Mesothelial cell of epicardium (in vitro differentiated cells): ENCODE results near the gene RELT. TPM values are rescaled to one million over a fixed set of nuclear protein-coding genes. Genes with fewer than 3 reads are reported as not detected.

Experiments used
- DNase-seq, 2 experiments: peaks; one replicate each; pipeline ENCODE4 v3.0.0; 2021; ENCODE audit warnings: low spot score in 2 of 2; ENCODE audit not compliant: unreplicated experiment in 2 of 2
- H3K27ac Mint-ChIP-seq: 2 replicates; pipeline ENCODE4 v1.8.0; 2021; ENCODE audit warnings: mixed read lengths
- H3K27me3 Mint-ChIP-seq: 2 replicates; pipeline ENCODE4 v1.8.0; 2021; ENCODE audit warnings: low read depth, mixed read lengths
- H3K36me3 Mint-ChIP-seq: 2 replicates; pipeline ENCODE4 v1.8.0; 2021; ENCODE audit warnings: mixed read lengths
- H3K4me1 Mint-ChIP-seq: 2 replicates; pipeline ENCODE4 v1.8.0; 2021; ENCODE audit warnings: mixed read lengths
- H3K4me3 Mint-ChIP-seq: 2 replicates; pipeline ENCODE4 v1.8.0; 2021; ENCODE audit warnings: mild to moderate bottlenecking, moderate library complexity, mixed read lengths
- H3K9me3 Mint-ChIP-seq: 2 replicates; pipeline ENCODE4 v1.8.0; 2021; ENCODE audit warnings: mixed read lengths
- total RNA-seq: library from RNA; stranded (reverse); gene quantifications from 3 replicates; pipeline ENCODE4 v1.2.1, GENCODE V29; 2021
- TF ChIP-seq, protein P1 (sequence below): fragments of 200-600 bp; sonication (generic); IDR thresholded peaks from one replicate; pipeline ENCODE4 v1.5.0; 2021; ENCODE audit warnings: antibody characterized with exemption; ENCODE audit not compliant: unreplicated experiment

RELT gene
- total RNA-seq, 1 donor from 2014 or later, result 5.1 TPM

DNA sequence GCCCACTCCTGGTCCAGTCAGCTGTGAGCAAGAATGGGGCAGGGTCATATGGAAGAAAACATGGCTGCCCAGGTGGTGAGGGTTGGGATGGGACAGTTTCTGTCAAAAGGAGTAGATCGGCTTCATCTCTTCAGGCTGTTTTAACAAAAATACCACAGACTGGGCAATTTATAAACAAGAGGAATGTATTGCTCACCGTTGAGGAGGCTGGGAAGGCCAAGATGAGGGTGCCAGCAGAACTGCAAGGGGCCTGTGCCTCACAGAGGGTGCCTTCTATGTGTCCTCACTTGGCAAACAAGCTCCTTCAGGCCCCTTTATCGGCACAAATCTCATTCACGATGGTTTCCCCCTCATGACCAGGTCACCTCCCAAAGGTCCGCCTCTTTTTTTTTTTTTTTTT lies 18.1 kb upstream of the RELT start:
- no peaks in the 10 kb centered on the region for H3K27me3 Mint-ChIP-seq
- H3K4me3 Mint-ChIP-seq, result no peak overlapping the region
- H3K36me3 Mint-ChIP-seq, result peaks cover 29% of the 10 kb centered on the region
- H3K9me3 Mint-ChIP-seq, result no peaks in the 10 kb centered on the region
- H3K27ac Mint-ChIP-seq, result no peak overlapping the region
- H3K4me1 Mint-ChIP-seq, result no peaks in the 10 kb centered on the region
- TF ChIP-seq, protein P1, sequence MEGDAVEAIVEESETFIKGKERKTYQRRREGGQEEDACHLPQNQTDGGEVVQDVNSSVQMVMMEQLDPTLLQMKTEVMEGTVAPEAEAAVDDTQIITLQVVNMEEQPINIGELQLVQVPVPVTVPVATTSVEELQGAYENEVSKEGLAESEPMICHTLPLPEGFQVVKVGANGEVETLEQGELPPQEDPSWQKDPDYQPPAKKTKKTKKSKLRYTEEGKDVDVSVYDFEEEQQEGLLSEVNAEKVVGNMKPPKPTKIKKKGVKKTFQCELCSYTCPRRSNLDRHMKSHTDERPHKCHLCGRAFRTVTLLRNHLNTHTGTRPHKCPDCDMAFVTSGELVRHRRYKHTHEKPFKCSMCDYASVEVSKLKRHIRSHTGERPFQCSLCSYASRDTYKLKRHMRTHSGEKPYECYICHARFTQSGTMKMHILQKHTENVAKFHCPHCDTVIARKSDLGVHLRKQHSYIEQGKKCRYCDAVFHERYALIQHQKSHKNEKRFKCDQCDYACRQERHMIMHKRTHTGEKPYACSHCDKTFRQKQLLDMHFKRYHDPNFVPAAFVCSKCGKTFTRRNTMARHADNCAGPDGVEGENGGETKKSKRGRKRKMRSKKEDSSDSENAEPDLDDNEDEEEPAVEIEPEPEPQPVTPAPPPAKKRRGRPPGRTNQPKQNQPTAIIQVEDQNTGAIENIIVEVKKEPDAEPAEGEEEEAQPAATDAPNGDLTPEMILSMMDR, result no peak
- no peak for DNase-seq

DNA sequence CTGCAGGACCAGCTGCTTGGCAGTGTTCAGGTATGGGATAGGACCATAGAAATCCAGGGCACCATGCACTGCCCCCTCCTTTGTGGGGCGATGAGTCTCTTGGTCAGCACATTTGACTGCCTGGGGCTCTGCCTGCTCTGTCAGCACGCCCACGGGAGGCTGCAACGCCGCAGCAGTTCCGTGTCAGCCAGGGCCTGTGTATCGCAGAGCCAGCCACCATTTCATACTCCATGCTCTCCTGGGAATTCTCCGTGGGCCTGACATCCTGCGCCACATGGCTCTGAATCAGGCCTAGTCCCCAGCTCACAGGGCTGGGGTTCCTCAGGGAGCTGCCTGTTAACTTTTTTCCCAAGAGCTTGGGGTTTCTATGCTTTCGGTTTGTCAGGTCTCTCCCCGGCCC lies 16.9 kb upstream of the RELT start:
- no peaks in the 10 kb centered on the region for H3K9me3 Mint-ChIP-seq
- peaks cover 26% of the 10 kb centered on the region for H3K36me3 Mint-ChIP-seq
- DNase-seq, result no peak
- H3K27me3 Mint-ChIP-seq, result no peaks in the 10 kb centered on the region
- TF ChIP-seq, protein P1, result no peak
- H3K4me1 Mint-ChIP-seq, result no peaks in the 10 kb centered on the region
- no peak overlapping the region for H3K27ac Mint-ChIP-seq
- H3K4me3 Mint-ChIP-seq, result no peak overlapping the region

DNA sequence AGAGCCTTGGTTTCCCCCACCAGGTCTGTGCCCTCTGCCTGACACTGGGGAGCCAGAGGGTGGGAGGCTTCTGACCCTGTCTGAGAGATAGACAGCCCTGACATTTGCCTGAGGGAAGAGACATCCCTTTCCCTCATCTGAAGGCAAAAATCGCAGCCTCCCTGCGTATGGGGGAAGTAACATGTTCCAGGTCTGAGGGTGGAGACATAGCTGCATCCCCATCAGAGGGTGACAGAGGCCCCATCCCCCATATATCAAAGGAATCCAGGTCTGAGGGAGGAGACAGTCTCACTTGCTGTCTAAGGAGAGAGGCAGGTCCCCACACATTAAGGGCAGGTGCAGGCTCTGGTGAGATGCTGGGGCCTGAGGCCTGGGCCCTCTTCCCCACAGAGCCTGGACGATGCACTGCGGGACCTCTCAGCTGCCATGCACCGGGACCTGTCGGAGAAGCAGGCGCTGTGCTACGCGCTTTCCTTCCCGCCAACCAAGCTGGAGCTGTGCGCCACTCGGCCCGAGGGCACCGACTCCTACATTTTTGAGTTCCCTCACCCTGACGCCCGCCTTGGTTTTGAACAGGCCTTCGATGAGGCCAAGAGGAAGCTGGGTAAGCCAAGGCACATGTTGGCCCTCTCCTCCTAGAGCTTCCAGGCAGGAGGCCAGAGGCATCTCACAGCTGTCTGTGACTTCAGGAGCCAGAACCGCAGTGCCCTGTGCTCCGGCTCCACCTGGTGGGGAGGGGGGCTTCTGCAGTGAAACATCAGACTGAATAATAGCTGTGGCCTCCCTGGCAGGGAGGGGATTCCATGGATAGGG lies 16.1 kb upstream of the RELT start:
- no peak for DNase-seq
- peaks cover 26% of the 10 kb centered on the region for H3K36me3 Mint-ChIP-seq
- H3K27me3 Mint-ChIP-seq, result no peaks in the 10 kb centered on the region
- no peaks in the 10 kb centered on the region for H3K9me3 Mint-ChIP-seq
- H3K27ac Mint-ChIP-seq, result no peak overlapping the region
- TF ChIP-seq, protein P1, result no peak
- no peak overlapping the region for H3K4me3 Mint-ChIP-seq
- no peaks in the 10 kb centered on the region for H3K4me1 Mint-ChIP-seq

DNA sequence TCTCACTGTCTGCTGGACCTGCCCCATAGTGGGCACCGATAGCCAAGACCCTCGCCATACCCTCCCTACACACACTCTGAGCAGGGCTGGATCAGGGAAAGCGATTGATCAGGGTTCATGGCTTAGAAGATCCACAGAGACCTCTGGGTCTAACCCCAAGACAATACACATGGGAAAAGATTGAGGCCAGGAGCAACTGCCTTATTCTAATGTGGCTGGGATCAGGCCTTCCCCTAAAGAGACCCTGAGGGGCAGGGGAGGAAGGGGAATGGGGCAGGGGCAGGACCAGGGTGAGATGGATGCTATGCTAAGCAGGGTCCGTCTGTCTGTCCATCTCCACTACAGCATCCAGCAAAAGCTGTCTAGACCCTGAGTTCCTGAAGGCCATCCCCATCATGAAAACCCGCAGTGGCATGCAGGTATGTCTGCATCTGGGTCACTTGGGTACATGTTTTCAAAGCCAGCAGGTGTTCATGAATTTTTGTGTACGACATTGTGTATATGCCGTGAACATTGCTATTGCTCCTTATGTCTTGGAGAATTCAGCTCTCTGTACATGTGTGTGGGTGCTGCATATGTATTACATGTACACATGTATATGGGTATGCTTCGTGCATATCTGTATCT lies 15.3 kb upstream of the RELT start:
- Mint-ChIP-seq H3K9me3 (no peaks in the 10 kb centered on the region), H3K27me3 (no peaks in the 10 kb centered on the region), H3K27ac (no peak overlapping the region), H3K4me3 (no peak overlapping the region), H3K36me3 (peaks cover 29% of the 10 kb centered on the region), H3K4me1 (no peaks in the 10 kb centered on the region)
- TF ChIP-seq, protein P1, result no peak
- no peak for DNase-seq

DNA sequence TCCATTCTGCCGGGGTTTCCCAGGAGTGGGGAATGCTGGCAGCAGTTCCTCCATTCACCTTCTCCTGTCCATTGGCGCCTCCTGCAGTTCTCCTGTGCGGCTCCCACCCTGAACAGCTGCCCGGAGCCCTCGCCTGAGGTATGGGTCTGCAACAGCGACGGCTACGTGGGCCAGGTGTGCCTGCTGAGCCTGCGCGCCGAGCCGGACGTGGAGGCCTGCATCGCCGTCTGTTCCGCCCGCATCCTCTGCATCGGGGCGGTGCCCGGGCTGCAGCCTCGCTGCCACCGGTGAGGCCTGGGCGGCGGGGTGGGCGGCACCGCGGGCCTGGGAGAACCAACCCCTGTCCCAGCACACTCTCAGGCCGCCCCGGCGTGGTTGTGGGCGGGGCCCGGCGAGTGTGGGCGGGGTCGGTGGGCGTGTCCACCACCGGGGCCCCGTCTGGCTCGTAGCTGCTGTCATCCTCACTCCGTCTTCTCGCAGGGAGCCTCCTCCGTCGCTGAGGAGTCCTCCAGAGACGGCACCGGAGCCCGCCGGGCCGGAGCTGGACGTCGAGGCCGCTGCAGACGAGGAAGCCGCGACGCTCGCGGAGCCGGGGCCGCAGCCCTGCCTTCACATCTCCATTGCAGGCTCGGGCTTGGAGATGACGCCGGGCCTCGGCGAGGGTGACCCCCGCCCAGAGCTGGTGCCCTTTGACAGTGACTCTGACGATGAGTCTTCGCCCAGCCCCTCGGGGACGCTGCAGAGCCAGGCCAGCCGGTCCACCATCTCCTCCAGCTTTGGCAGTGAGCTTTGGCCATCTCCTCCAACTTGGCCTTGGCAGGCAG lies 14.0 kb upstream of the RELT start:
- TF ChIP-seq, protein P1, result no peak
- Mint-ChIP-seq H3K36me3 (peaks cover 33% of the 10 kb centered on the region), H3K4me3 (no peak overlapping the region), H3K27ac (no peak overlapping the region), H3K27me3 (no peaks in the 10 kb centered on the region), H3K9me3 (no peaks in the 10 kb centered on the region), H3K4me1 (no peaks in the 10 kb centered on the region)
- no peak for DNase-seq
